Esophagus squamous epithelium (tissue), 5 donors: Measurements from ENCODE around the gene COL20A1. TPM values are rescaled to one million over a fixed set of nuclear protein-coding genes. Genes with fewer than 3 reads are reported as not detected.

Source experiments
- DNase-seq: peaks from one replicate; lab custom pipeline; 2025; lab: John Stamatoyannopoulos, UW
- H3K27ac ChIP-seq, 4 donors: fragments of 200-600 bp; sonication (generic); one replicate each; pipeline ENCODE4 v1.5.1; 2016 to 2019; ENCODE audit warnings: mild to moderate bottlenecking in 1 of 4
- H3K27me3 ChIP-seq, 4 donors: fragments of 200-600 bp; sonication (generic); 1 replicate in 3 of 4; 2 replicates in 1 of 4; pipeline versions ENCODE4 v1.5.1 to v1.6.0; 2017 to 2021; ENCODE audit warnings: antibody characterized with exemption in 1 of 4
- H3K36me3 ChIP-seq, 3 donors: fragments of 200-600 bp; sonication (generic); one replicate each; pipeline ENCODE4 v1.5.1; 2016 to 2019
- H3K4me1 ChIP-seq, 3 donors: fragments of 200-600 bp; sonication (generic); one replicate each; pipeline ENCODE4 v1.5.1; 2017 to 2019
- H3K4me3 ChIP-seq, 4 donors: fragments of 200-600 bp; sonication (generic); 1 replicate in 3 of 4; 2 replicates in 1 of 4; pipeline ENCODE4 v1.5.1; 2016 to 2019; ENCODE audit warnings: mild to moderate bottlenecking in 2 of 4, moderate library complexity in 1 of 4
- H3K9me3 ChIP-seq, 3 donors: fragments of 200-600 bp; sonication (generic); one replicate each; pipeline ENCODE4 v1.5.1; 2016 to 2019
- POLR2A ChIP-seq, 4 donors: fragments of 450-650 bp; IDR thresholded peaks; one replicate each; pipeline ENCODE4 v1.6.1; 2017; ENCODE audit warnings: antibody characterized with exemption in 4 of 4, mild to moderate bottlenecking in 4 of 4, moderate library complexity in 3 of 4
- WGBS, 2 donors: methylation state at CpG; one replicate each; pipeline ENCODE4 v1.1.5; 2018; 5-methylcytosine and 5-hydroxymethylcytosine counted together
- intact Hi-C: fragments of 100-400 bp; cut with DNase I; formaldehyde crosslinking; loops from one replicate; pipeline ENCODE4 v1.15.0; 2022
- total RNA-seq, 4 donors: library from RNA; depleted of rRNA; stranded (reverse); fragments of >200 nt; gene quantifications; one replicate each; pipeline ENCODE4 v1.1.0, GENCODE V29; 2016
- TF ChIP-seq, protein P1 (sequence below), 6 experiments: fragments of 450-650 bp in 4 of 6; fragments of 200-600 bp in 2 of 6; sonication (generic) in 2 of 6; IDR thresholded peaks; one replicate each; pipeline ENCODE4 v1.5.1; 2016 to 2019; ENCODE audit warnings: antibody characterized with exemption in 6 of 6, mild to moderate bottlenecking in 4 of 6, moderate library complexity in 4 of 6
- donor health status: DM: yes; HTN: yes; CAD: no.

Gene COL20A1
- total RNA-seq, 4 donors from 2014 or later = not detected

DNA sequence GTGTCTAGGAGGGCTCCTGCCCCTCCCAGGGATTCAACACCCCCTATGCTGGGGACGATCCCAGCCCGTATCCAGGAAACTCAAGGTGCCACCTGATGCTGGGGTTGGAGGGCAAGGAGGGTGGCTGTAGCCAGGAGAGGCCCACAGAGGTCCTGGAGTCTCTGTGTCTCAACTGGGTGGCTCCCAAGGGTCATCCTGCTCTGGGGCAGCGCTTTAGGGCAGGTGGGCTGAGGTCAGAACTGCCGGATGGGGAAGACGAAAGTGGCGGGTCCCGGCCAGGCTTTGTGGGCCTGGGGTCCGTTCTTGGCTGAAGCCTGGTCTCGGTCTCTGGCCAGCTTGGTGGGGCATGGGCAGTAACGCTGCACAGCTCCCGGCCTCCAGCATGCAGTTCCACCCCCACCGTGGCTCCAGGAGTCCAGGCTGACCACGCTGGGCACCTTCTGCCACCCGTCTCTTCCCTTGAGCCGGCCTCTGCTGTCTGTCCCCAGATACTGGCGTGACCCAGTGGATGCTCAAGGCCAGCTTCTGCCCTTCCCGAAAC lies 2.8 kb upstream of the COL20A1 start:
- 80% methylated on average over 1 of the region's 17 CpGs; no CpG with 5 or more reads in 1 of the 2 donors for WGBS, 2 donors
- H3K27ac ChIP-seq = no peak overlapping the region
- peaks cover 0 to 9% (median 0%) of the 10 kb centered on the region in 3 donors for H3K4me1 ChIP-seq
- intact Hi-C loops = no loop called here
- peaks cover 0 to 40% (median 1%) of the 10 kb centered on the region in 4 donors for H3K27me3 ChIP-seq
- H3K4me3 ChIP-seq = no peak overlapping the region
- H3K9me3 ChIP-seq = no peaks in the 10 kb centered on the region
- no peak for TF ChIP-seq POLR2A (IDR thresholded peaks at IDR 0.05)
- TF ChIP-seq, protein P1, sequence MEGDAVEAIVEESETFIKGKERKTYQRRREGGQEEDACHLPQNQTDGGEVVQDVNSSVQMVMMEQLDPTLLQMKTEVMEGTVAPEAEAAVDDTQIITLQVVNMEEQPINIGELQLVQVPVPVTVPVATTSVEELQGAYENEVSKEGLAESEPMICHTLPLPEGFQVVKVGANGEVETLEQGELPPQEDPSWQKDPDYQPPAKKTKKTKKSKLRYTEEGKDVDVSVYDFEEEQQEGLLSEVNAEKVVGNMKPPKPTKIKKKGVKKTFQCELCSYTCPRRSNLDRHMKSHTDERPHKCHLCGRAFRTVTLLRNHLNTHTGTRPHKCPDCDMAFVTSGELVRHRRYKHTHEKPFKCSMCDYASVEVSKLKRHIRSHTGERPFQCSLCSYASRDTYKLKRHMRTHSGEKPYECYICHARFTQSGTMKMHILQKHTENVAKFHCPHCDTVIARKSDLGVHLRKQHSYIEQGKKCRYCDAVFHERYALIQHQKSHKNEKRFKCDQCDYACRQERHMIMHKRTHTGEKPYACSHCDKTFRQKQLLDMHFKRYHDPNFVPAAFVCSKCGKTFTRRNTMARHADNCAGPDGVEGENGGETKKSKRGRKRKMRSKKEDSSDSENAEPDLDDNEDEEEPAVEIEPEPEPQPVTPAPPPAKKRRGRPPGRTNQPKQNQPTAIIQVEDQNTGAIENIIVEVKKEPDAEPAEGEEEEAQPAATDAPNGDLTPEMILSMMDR (IDR thresholded peaks at IDR 0.05) = no peak
- DNase-seq = no peak
- peaks cover 9 to 42% (median 27%) of the 10 kb centered on the region in 3 donors for H3K36me3 ChIP-seq

DNA sequence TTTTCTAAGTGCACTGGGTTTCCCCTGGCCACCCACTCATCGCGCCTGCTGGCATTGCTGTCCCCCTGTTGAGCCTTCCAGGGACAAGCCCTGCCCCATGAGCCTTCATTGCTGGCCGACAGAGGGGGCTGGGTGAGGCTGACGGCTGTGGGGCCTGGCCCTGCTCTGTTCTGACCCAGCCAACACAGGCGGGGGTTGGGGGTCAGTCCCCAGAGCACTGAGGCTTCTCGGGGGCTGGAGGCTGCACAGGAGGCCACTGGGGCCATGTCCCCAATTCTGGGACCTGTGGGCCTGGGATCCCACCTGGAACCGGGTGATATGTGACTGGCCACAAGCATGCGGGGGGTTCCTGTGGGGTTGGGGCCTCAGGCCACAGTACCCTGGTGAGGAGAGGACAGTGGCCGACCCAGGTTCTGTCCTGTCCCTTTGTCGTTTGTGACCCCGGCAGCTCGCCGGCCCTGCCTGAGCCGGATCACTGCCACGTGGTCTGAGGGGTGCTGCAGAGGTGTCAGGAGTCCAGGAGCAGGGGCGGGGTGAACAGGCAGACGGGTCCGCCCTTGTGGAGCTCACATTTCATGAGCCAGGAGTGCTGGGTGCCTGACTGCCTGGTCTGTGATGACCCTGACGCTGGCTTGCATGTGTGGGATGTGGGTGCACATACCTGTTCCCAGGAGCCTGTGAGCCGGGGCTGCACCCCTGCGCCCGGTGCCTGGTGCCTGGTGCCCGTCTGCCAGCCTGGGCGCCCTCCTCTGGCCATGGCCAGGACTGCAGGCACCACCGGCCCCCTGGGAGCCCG lies 2.1 kb upstream of the COL20A1 start:
- WGBS, 2 donors = no CpG with 5 or more reads among the region's 26 CpGs
- DNase-seq = no peak
- peaks cover 0 to 47% (median 1%) of the 10 kb centered on the region in 4 donors for H3K27me3 ChIP-seq
- no peak for TF ChIP-seq POLR2A (IDR thresholded peaks at IDR 0.05)
- TF ChIP-seq, protein P1 (IDR thresholded peaks at IDR 0.05) = peak; percentile 17 to 89 (median 72)
- H3K9me3 ChIP-seq = no peaks in the 10 kb centered on the region
- H3K4me3 ChIP-seq = no peak overlapping the region
- peaks cover 0 to 9% (median 0%) of the 10 kb centered on the region in 3 donors for H3K4me1 ChIP-seq
- no peak overlapping the region for H3K27ac ChIP-seq
- intact Hi-C loops = no loop called here
- peaks cover 8 to 35% (median 24%) of the 10 kb centered on the region in 3 donors for H3K36me3 ChIP-seq

DNA sequence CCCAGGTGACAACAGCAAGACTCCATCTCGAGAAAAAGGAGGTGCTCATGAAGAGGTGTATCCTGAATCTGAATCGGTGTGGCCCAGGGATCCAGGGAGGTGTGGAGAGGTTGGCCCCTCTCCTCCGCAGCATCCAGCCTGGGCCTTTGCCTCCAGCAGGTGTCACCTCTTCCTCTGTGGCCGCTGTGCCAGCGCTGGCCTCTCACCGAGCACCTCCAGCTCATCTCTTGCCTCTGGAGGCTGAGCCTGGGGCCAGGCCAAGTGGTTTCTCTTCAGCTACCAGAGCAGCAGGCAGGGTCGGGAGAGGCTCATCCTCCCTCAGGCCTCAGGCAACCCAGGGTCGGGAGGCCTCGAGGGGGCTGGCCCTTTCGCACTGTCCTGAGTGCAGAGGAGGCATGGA lies 1.2 kb upstream of the COL20A1 start:
- WGBS, 2 donors = 75 to 100% methylated on average over 1 to 3 of the region's 10 CpGs
- intact Hi-C loops = no loop called here
- peaks cover 0 to 9% (median 0%) of the 10 kb centered on the region in 3 donors for H3K4me1 ChIP-seq
- peaks cover 0 to 26% (median 15%) of the 10 kb centered on the region in 3 donors for H3K36me3 ChIP-seq
- no peak for DNase-seq
- no peaks in the 10 kb centered on the region for H3K9me3 ChIP-seq
- no peak overlapping the region for H3K4me3 ChIP-seq
- peaks cover 0 to 56% (median 4%) of the 10 kb centered on the region in 4 donors for H3K27me3 ChIP-seq
- TF ChIP-seq, protein P1 (IDR thresholded peaks at IDR 0.05) = no peak
- no peak overlapping the region for H3K27ac ChIP-seq

DNA sequence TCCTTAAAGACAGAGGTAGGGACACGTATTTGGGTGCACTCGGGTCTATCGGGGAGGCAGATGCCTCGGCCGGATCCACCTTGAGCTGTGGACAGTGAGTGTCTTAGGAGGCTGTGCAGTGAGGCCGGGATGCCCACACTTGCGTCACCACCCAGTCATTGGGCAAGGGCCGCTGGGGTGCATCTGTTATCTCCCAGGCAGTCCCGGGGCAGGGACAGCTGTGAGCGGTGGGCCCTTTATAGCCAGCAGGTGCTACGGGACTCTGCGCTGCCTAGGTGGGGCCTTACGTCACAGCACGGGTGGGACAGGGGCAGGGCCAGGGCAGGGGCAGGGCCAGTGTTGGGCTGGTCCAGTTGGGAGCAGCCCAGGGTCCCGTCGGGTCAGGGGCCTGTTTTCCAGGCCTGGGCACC lies 689 bp upstream of the COL20A1 start:
- peaks cover 0 to 61% (median 9%) of the 10 kb centered on the region in 4 donors for H3K27me3 ChIP-seq
- H3K4me1 ChIP-seq = peaks cover 0 to 9% (median 0%) of the 10 kb centered on the region in 3 donors
- TF ChIP-seq, protein P1 (IDR thresholded peaks at IDR 0.05) = no peak
- no peak for TF ChIP-seq POLR2A (IDR thresholded peaks at IDR 0.05)
- no peaks in the 10 kb centered on the region for H3K9me3 ChIP-seq
- intact Hi-C loops = no loop called here
- peaks cover 0 to 21% (median 15%) of the 10 kb centered on the region in 3 donors for H3K36me3 ChIP-seq
- WGBS, 2 donors = 58 to 87% methylated on average over 3 of the region's 16 CpGs
- DNase-seq = no peak
- H3K4me3 ChIP-seq = no peak overlapping the region
- H3K27ac ChIP-seq = no peak overlapping the region

DNA sequence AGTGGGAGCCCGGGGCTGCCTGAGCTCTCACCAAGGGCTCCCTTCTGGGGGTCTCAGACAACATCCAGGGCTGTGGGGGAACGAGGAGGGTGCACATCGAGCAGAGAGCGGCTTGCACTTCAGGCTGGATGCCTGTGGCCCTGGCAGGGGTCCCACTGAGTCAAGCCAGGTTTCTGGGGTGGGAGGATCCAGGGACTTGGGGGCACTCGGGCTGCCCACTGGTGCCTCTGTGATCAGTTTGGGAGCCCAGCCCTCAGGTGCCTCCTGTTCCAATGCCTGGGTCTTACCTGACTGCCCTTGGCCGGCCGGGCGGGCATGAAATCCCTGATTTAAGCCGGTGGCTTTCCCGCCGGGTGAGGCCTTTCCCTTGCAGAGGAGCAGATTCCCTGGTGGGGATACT lies 470 bp downstream of the COL20A1 start:
- no peak overlapping the region for H3K27ac ChIP-seq
- intact Hi-C loops = no loop called here

More for the DNA sequence above, 470 bp downstream of the COL20A1 start:
- H3K4me3 ChIP-seq = no peak overlapping the region
- no peak for DNase-seq
- peaks cover 0 to 72% (median 11%) of the 10 kb centered on the region in 4 donors for H3K27me3 ChIP-seq
- peaks cover 0 to 9% (median 0%) of the 10 kb centered on the region in 3 donors for H3K4me1 ChIP-seq
- no peaks in the 10 kb centered on the region for H3K9me3 ChIP-seq
- WGBS, 2 donors = 44% methylated on average over 3 of the region's 11 CpGs; no CpG with 5 or more reads in 1 of the 2 donors
- peaks cover 0 to 9% (median 5%) of the 10 kb centered on the region in 3 donors for H3K36me3 ChIP-seq
- TF ChIP-seq POLR2A (IDR thresholded peaks at IDR 0.05) = no peak
- TF ChIP-seq, protein P1 (IDR thresholded peaks at IDR 0.05) = no peak
